Left hindlimb (tissue), 1 donor: Measurements from ENCODE around the gene PIP5K1C.

ENCODE experiments used
- DNase-seq: peaks from one replicate; pipeline ENCODE4 v3.0.0-alpha.2; 2018

PIP5K1C gene

GRCh38 chr19:3721887-3722442, 21.7 kb upstream of the PIP5K1C start:
- no peak for DNase-seq

DNA sequence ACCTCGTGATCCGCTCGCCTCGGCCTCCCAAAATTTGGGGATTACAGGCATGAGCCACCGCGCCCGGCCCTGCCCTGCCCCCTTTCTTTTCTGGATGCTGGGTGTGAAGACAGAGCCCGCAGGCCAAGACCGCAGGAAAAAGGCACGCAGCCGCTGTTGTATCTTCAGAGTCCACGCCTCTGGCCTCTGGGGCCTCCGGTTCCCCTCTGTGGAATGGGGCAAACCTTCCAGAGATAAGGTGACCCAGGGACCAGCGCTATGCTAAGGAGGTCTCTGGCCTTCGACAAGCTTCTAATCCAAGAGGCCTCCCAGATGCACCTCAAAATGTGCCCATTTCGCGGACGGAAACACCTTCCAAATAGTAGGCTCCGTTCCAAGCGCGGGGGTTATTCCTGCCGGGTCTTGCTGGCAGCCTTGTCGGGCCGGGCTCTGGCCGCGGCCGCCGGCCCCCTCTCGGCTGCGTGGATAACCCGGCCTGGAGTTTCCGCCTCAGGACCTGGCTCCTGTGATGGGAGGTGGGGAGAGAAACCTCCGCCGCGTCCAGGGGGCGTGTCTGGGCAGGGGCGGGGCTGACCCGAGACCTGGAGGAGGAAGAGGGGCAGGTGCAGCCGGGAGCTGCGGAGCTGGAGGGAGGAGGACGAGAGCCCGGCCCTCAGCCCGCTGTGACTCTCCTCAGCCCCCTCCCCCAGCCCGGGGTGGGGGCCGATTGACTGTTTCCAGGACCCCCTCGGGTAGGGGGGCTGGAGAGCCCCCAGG, 21.0 kb upstream of the PIP5K1C start:
- peak; percentile 78 for DNase-seq

DNA sequence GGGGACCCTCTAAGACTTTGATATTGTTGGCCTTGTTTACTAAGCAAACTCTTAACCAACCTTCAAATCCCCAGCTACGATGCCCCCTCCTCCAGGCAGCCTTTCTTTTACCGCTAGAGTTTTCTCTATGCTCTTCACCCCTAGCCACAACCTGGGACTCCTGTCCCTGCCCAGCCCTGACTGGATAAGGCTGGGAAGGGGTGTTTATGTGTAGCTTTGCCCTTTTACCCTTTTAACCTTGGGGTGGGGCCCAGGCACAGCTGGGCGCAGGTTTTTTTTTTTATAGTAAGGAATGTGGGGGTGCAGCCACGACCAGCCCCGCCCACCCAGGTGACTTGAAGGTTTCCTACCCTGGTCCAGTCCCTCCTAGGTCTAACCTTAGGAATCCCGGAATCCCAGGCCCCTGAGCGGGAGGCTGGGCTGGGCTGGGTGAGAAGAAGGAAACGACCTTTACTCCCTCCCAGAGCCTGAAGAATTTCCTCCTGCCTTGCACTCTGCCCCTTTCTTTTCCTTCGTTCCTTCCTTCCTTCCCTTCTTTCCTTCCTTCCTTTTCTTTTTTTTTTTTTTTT, 20.2 kb upstream of the PIP5K1C start:
- DNase-seq, result no peak

GRCh38 chr19:3719868-3720267, 19.6 kb upstream of the PIP5K1C start:
- no peak for DNase-seq

- no peak for DNase-seq
Observed at GRCh38 chr19:3716147-3716668, 15.9 kb upstream of the PIP5K1C start.

DNA sequence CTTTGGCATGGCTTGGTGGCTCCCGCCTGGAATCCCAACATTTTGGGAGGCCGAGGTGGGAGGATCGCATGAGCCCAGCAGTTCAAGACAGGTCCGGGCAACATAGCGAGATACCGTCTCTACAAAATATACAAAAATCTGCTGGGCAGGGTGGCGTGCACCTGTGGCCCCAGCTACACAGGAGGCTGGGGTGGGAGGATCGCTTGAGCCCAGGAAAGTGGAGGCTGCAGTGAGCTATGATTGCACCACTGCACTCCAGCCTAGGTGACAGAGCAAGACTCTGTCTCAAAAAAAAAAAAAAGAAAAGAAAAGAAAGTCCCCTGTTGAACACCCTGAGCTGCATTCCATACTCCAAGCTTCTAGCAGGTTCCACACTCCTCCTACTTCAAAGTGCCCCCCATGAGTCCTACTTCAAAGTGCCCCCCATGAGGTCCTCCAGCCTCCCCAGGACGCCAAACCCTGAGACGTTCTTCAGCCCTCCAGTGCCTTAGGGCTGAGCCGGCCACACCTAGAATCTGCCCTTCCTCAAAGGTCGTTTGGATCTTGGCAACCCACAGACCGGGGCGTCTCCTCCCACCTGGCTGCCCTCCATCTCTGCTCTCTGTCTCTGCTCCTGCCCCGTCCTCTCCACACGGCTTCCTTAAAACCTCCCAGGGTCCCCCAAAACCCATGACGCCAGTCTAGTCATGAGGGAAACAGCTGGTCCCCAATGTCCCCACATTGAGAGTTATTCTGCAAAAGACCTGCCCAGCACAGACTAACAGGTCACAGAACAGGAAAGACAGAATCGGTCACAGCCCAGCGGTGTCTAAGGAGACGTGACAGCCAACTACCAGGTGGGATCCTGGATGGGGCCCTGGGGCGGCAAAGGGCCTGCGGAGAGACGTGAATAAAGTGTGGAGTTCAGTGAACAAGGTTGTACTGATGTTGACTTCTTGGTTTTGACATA, 12.7 kb upstream of the PIP5K1C start:
- no peak for DNase-seq

GRCh38 chr19:3710265-3710812, 10.1 kb upstream of the PIP5K1C start:
- DNase-seq, result no peak

- DNase-seq, result no peak
Observed at GRCh38 chr19:3708207-3708931, 8.1 kb upstream of the PIP5K1C start, which contains the start of gene TJP3. Gene TJP3 (plus strand): TSS chr19:3708384. CDS start chr19:3728433, 20,049 bp downstream.

DNA sequence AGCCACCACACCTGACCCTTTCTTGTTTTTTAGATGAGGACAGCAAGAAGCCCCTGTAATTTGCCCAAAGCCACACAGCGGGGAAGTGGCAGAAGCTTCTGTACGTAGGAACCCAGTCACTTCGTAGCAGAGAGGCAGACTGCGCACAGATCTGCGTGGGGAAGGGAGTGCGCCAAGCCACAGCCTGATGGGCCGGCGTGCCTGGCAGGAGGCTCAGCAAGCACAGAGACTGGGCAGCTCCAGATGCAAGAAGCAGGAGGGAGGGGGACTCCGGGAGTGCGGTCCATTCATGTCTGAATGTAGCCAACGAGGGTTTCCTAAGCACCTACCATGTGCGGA, 7.6 kb upstream of the PIP5K1C start:
- DNase-seq, result no peak

- no peak for DNase-seq
Observed at GRCh38 chr19:3701200-3701599, 932 bp upstream of the PIP5K1C start.

- DNase-seq, result no peak
Observed at GRCh38 chr19:3699741-3700241, 477 bp downstream of the PIP5K1C start.

GRCh38 chr19:3698974-3699740, 1.1 kb downstream of the PIP5K1C start:
- DNase-seq, result peak; percentile 71

DNA sequence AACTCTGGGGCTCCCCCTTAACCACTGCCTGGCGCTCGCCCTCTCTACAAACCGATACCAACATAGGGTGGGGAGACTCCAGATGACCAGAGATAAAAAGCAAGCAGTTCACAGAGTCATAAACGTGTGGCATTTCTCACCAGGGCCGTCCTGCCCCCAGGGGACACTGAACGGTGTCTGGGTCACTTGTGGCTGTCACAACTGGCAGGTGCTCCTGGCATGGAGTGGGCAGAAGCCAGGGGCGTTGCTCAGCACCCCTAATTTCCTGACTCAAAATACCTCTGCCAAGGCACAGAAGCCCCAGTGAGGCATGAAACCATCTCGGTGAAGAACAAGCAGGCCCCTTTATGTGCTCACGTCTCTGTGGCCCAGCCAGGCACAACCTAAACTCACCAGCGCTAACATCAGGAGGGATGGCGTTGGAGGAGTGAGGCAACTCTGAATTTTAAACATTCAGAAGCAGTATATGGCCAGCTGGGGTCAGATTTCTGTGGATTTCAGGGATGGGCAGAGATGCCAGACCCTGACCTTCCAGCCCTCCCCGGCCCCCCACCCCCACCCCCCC, 1.8 kb downstream of the PIP5K1C start:
- no peak for DNase-seq

DNA sequence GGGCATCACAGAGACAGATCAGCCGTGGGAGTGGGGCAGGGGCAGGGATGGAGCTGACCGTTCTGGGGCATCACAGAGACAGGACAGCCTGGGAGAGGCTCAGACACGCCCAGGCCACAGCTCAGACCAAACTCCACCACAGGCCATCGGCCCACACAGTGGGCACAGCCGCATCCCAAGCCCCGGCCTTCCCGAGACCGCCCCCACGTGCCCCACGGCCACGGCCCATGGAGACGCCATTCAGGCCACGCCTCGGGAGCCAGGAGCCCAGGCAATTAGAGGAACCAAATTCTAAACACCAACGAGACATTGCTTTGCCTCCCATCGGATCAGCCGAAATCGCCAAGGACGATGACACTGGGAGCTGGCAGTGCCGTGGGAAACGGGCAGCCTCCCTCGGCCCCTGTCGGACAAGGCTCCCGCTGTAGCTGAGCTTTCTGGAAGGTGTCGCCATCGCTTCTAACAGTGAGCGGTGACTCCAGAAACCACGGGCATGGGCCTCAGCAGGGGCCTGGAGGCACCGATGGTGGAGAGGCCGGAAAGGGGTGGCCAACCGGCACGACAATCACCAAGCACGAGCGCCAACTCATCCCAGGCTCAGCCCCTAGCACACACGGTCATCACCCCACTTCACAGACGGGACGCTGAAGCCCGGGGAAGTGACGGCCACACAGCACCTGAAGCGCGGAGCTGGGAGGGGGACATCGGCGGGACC, 2.4 kb downstream of the PIP5K1C start:
- DNase-seq, result no peak

DNA sequence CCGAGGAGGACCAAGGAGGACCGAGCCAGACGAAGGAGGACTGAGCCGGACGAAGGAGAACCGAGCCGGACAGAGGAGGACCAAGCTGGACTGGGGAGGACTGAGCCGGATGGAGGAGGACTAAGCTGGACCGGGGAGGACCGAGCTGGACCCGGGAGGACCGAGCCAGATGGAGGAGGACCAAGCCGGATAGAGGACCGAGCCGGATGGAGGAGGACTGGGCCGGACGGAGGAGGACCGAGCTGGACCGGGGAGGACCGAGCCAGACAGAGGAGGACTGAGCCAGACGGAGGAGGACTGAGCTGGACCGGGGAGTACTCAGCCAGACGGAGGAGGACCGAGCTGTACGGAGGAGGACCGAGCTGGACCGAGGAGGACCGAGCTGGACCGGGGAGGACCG, 3.2 kb downstream of the PIP5K1C start:
- no peak for DNase-seq

DNA sequence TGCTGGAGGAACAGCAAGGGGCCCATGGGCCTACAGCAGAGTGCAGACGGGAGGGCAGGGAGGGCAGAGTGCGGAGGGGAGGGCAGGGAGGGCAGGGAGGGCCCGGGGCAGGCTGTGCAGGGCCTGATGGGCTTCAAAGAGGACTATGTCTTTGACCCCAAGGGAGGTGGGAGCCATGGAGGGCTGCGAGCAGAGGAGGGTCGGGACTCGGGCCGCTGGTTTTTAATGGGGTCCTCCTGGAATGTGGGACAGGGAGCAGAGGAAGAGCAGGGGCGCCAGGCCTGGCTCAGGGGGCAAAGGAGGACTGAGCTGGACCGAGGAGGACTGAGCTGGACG, 3.6 kb downstream of the PIP5K1C start:
- no peak for DNase-seq

DNA sequence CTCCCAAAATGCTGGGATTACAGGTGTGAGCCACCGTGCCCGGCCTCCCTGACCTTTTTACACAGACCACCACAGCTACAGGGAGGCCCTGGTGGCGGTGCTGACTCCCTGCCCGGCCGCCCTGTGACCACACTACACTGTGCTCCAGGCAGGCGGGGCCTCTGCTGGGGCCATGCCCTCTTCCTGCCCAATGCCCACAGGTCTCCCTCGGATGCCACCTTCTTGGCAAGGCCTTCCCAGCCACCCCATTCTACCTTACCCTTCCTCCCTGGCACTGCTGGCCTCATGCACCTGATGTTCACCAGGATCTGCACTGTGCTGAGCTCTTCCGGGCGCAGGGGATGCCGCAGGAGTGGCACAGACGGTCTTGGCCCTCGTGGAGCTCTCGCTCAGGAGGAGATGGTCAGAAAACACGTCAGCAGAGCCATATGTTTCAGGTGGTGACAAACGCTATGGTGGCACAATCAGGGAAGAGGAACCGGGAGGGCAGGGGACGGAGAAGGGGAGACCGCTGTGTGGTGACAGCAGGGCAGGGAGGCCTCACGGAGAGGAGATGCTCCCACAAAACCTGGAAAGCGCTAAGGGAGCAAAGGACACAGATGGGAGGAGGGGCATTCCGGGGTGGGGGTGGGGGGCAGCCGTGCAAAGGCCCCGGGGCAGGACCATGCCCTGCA, 4.1 kb downstream of the PIP5K1C start:
- DNase-seq, result no peak

GRCh38 chr19:3695124-3695733, 5.0 kb downstream of the PIP5K1C start:
- no peak for DNase-seq
